HepG2 (cell line): ENCODE data around the gene SLC13A3. TPM values are rescaled to one million over a fixed set of nuclear protein-coding genes. Genes with fewer than 3 reads are reported as not detected.
A peak's percentile ranks its signal among the peaks of the same experiment; 100 is the strongest.

Experiments used
- ELF1 ChIP-seq: sonication (generic); formaldehyde crosslinking; IDR thresholded peaks from 2 replicates; pipeline ENCODE4 v1.4.0; 2020; ENCODE audit warnings: missing genetic modification reagents
- GATAD1 ChIP-seq: IDR thresholded peaks from 2 replicates; pipeline ENCODE4 v1.6.1; 2016; ENCODE audit warnings: missing genetic modification reagents, missing compliant biosample characterization
- KLF12 ChIP-seq: sonication (generic); formaldehyde crosslinking; IDR thresholded peaks from 2 replicates; pipeline ENCODE4 v1.4.0; 2020; ENCODE audit warnings: missing genetic modification reagents, borderline replicate concordance
- MLX ChIP-seq: IDR thresholded peaks from 2 replicates; pipeline ENCODE4 v1.6.1; 2016
- RFX3 ChIP-seq: IDR thresholded peaks from 2 replicates; pipeline ENCODE4 v1.6.1; 2016; ENCODE audit warnings: missing biosample characterization, missing genetic modification reagents
- RFXAP ChIP-seq: sonication (generic); formaldehyde crosslinking; IDR thresholded peaks from 2 replicates; pipeline ENCODE4 v1.4.0; 2020; ENCODE audit warnings: missing genetic modification reagents, borderline replicate concordance
- RXRB ChIP-seq: IDR thresholded peaks from 2 replicates; pipeline ENCODE4 v1.6.1; 2016; ENCODE audit warnings: borderline replicate concordance, missing genetic modification reagents, missing compliant biosample characterization
- SETDB1 ChIP-seq: sonication (generic); formaldehyde crosslinking; IDR thresholded peaks from 2 replicates; pipeline ENCODE4 v1.5.1; 2020; ENCODE audit warnings: missing genetic modification reagents, mild to moderate bottlenecking, borderline replicate concordance
- SIX1 ChIP-seq: sonication (generic); formaldehyde crosslinking; IDR thresholded peaks from 2 replicates; pipeline ENCODE4 v1.4.0; 2020; ENCODE audit warnings: missing genetic modification reagents, borderline replicate concordance
- SKIL ChIP-seq: sonication (generic); formaldehyde crosslinking; IDR thresholded peaks from 2 replicates; pipeline ENCODE4 v1.8.0; 2022; ENCODE audit warnings: missing genetic modification reagents, mild to moderate bottlenecking, moderate library complexity, borderline replicate concordance
- SMAD9 ChIP-seq: sonication (generic); formaldehyde crosslinking; IDR thresholded peaks from 2 replicates; pipeline ENCODE4 v1.5.1; 2020; ENCODE audit warnings: mild to moderate bottlenecking, missing genetic modification reagents
- SNRNP70 ChIP-seq: fragments of 200-400 bp; formaldehyde crosslinking; IDR thresholded peaks from 2 replicates; pipeline ENCODE4 v1.6.1; 2017; ENCODE audit warnings: mild to moderate bottlenecking, low read depth, low read length, moderate library complexity
- WIZ ChIP-seq: sonication (generic); formaldehyde crosslinking; IDR thresholded peaks from 2 replicates; pipeline ENCODE4 v1.5.1; 2020; ENCODE audit warnings: mild to moderate bottlenecking, missing genetic modification reagents
- ZBTB38 ChIP-seq: sonication (generic); formaldehyde crosslinking; IDR thresholded peaks from 2 replicates; pipeline ENCODE4 v1.5.1; 2020; ENCODE audit warnings: mild to moderate bottlenecking, missing genetic modification reagents
- ZFP1 ChIP-seq: IDR thresholded peaks from 2 replicates; pipeline ENCODE4 v1.6.1; 2016
- ZHX2 ChIP-seq, 2 experiments: sonication (generic) in 1 of 2; formaldehyde crosslinking in 1 of 2; IDR thresholded peaks; 2 replicates each; pipeline versions ENCODE4 v1.6.1 to v1.9.0; 2014 to 2022; ENCODE audit warnings: antibody characterized with exemption in 1 of 2, borderline replicate concordance in 1 of 2, inconsistent platforms in 1 of 2, low read depth in 1 of 2, missing genetic modification reagents in 1 of 2
- ZNF101 ChIP-seq: sonication (generic); formaldehyde crosslinking; IDR thresholded peaks from 2 replicates; pipeline ENCODE4 v1.4.0; 2020; ENCODE audit warnings: mild to moderate bottlenecking, low read depth, missing genetic modification reagents, borderline replicate concordance
- ZNF136 ChIP-seq: sonication (generic); formaldehyde crosslinking; IDR thresholded peaks from 2 replicates; pipeline ENCODE4 v1.8.1; 2022; ENCODE audit warnings: low read depth, mild to moderate bottlenecking, moderate library complexity, missing genetic modification reagents
- ZNF790 ChIP-seq: sonication (generic); formaldehyde crosslinking; IDR thresholded peaks from 2 replicates; pipeline ENCODE4 v1.8.0; 2022; ENCODE audit warnings: missing genetic modification reagents, mild to moderate bottlenecking, borderline replicate concordance
- polyA plus RNA-seq, 8 experiments: library from polyadenylated mRNA; depleted of rRNA in 3 of 8; stranded (reverse) in 7 of 8; unstranded in 1 of 8; fragments of >200 nt; fragmentation: Illumina TruSeq in 4 of 8; extraction: Trizol in 4 of 8; gene quantifications; 2 replicates each; pipeline versions ENCODE4 v1.2.1 to v1.2.3, GENCODE V29; 2011 to 2016; ENCODE audit warnings: low read depth in 4 of 8, missing spikeins in 1 of 8, mixed read lengths in 1 of 8; ENCODE audit not compliant: insufficient read depth in 1 of 8
- total RNA-seq, 5 experiments: library from RNA; depleted of rRNA; stranded (reverse); fragments of >200 nt; fragmentation: Illumina TruSeq; extraction: Trizol; gene quantifications; 2 replicates each; pipeline ENCODE4 v1.2.3, GENCODE V29; 2016; ENCODE audit warnings: low read depth in 1 of 5

Gene SLC13A3
- total and polyA plus RNA-seq, 2 of the 13 experiments (the other 11 are each of a cell fraction or from before 2014, with no cell fraction given) = 66.5 to 76.0 TPM

- TF ChIP-seq ZNF101 (CRISPR knock-in tag) (no peak; the same call in 1 of the 2 replicates), MLX (CRISPR knock-in tag) (peak; percentile 20; the same call in 1 of the 2 replicates), ELF1 (0 out of 2 replicates have a peak, but pooled peaks have one; percentile 17), ZBTB38 (CRISPR knock-in tag) (peak; percentile 96), GATAD1 (CRISPR knock-in tag) (no peak; the same call in 1 of the 2 replicates), SNRNP70 (no peak), RFX3 (no peak), KLF12 (peak; percentile 82), ZNF790 (CRISPR knock-in tag) (peak; percentile 92; the same call in 1 of the 2 replicates), SIX1 (CRISPR knock-in tag) (peak; percentile 30; the same call in 1 of the 2 replicates), RXRB (peak; percentile 20; the same call in 1 of the 2 replicates), SMAD9 (CRISPR knock-in tag) (peak; percentile 40; the same call in 1 of the 2 replicates), SETDB1 (CRISPR knock-in tag) (no peak), WIZ (CRISPR knock-in tag) (peak; percentile 84; the same call in 1 of the 2 replicates), RFXAP (CRISPR knock-in tag) (peak; percentile 90; the same call in 1 of the 2 replicates), ZNF136 (CRISPR knock-in tag) (no peak), ZHX2 (IDR thresholded peaks at IDR 0.05; ENCODE audit: low read depth) (peak; percentile 20; the same call in 1 of the 2 replicates), ZHX2 (CRISPR knock-in tag; IDR thresholded peaks at IDR 0.05; ENCODE audit: borderline replicate concordance) (peak; percentile 55; the same call in 1 of the 2 replicates), ZFP1 (peak; percentile 84; the same call in 1 of the 2 replicates), SKIL (CRISPR knock-in tag) (no peak; the same call in 1 of the 2 replicates)
Measured at GRCh38 chr20:46651091-46651962, at the start of gene SLC13A3 (continued).
